H1 (cell line): ENCODE data around the gene NBPF3. TPM values are rescaled to one million over a fixed set of nuclear protein-coding genes. Genes with fewer than 3 reads are reported as not detected.

ENCODE experiments used
- CTCF ChIA-PET: fragments of 300-600 bp; sonication (Branson Sonifier 250); formaldehyde crosslinking; loops from one replicate; lab custom pipeline; 2021; ENCODE audit not compliant: partially characterized antibody; lab: Charles Lee
- POLR2A ChIA-PET: fragments of 300-600 bp; sonication (Branson Sonifier 250); formaldehyde crosslinking; loops from one replicate; lab custom pipeline; 2021; ENCODE audit warnings: inconsistent platforms; ENCODE audit not compliant: partially characterized antibody; lab: Charles Lee
- DNase-seq, 2 experiments: peaks; one replicate each; pipeline versions ENCODE4 v3.0.0 to v3.0.0-alpha.2; 2010 to 2022; ENCODE audit warnings: low spot score in 2 of 2, low read depth in 1 of 2, mixed read lengths in 1 of 2
- FAIRE-seq: peaks from 2 replicates; lab custom pipeline; 2011; peaks lifted over from hg19 to GRCh38; lab: Jason Lieb, UNC
- H2AFZ ChIP-seq: 2 replicates; pipeline ENCODE4 v1.8.1; 2012; ENCODE audit warnings: low read length, inconsistent platforms
- H2AK5ac ChIP-seq: 2 replicates; pipeline ENCODE4 v1.6.1; 2013; ENCODE audit warnings: low read depth, low read length
- H2BK120ac ChIP-seq: replicated peaks from 2 replicates; pipeline ENCODE3; 2013; ENCODE audit warnings: low read depth, low read length, inconsistent platforms
- H2BK12ac ChIP-seq: 2 replicates; pipeline ENCODE4 v1.6.1; 2013; ENCODE audit warnings: low read depth, low read length
- H2BK15ac ChIP-seq: 2 replicates; pipeline ENCODE4 v1.6.1; 2013; ENCODE audit warnings: low read length
- H2BK20ac ChIP-seq: 2 replicates; pipeline ENCODE4 v1.6.1; 2013; ENCODE audit warnings: low read length
- H2BK5ac ChIP-seq: 2 replicates; pipeline ENCODE4 v1.6.1; 2013; ENCODE audit warnings: low read depth, low read length
- H3K14ac ChIP-seq: 2 replicates; pipeline ENCODE4 v1.6.1; 2013; ENCODE audit warnings: inconsistent platforms; ENCODE audit not compliant: insufficient read length
- H3K18ac ChIP-seq: 2 replicates; pipeline ENCODE4 v1.6.1; 2013; ENCODE audit warnings: low read length; ENCODE audit errors: extremely low read depth
- H3K23ac ChIP-seq: 2 replicates; pipeline ENCODE4 v1.6.1; 2013; ENCODE audit warnings: inconsistent platforms; ENCODE audit not compliant: insufficient read length
- H3K23me2 ChIP-seq: 2 replicates; pipeline ENCODE4 v1.6.1; 2013; ENCODE audit warnings: low read depth, low read length
- H3K27ac ChIP-seq: 2 replicates; pipeline ENCODE4 v1.6.1; 2011; ENCODE audit warnings: low read depth, low read length, inconsistent platforms
- H3K27me3 ChIP-seq, 4 experiments: replicated peaks in 1 of 4; 1 replicate in 1 of 4; 2 replicates in 3 of 4; pipeline versions ENCODE4 v1.6.1 to v1.8.1; 2011 to 2013; ENCODE audit warnings: low read length in 3 of 4, mild to moderate bottlenecking in 3 of 4, inconsistent platforms in 2 of 4, mixed read lengths in 2 of 4, moderate library complexity in 1 of 4; ENCODE audit not compliant: control insufficient read depth in 3 of 4, insufficient read depth in 3 of 4; ENCODE audit errors: extremely low read depth in 1 of 4
- H3K36me3 ChIP-seq, 4 experiments: 2 replicates each; pipeline versions ENCODE4 v1.6.1 to v1.8.1; 2011 to 2013; ENCODE audit warnings: mild to moderate bottlenecking in 4 of 4, low read length in 3 of 4, moderate library complexity in 2 of 4, control low read depth in 1 of 4, inconsistent platforms in 1 of 4; ENCODE audit not compliant: insufficient read depth in 4 of 4, control insufficient read depth in 2 of 4
- H3K4ac ChIP-seq: replicated peaks from 2 replicates; pipeline ENCODE3; 2013; ENCODE audit warnings: low read length, low read depth, mixed read lengths, inconsistent platforms; ENCODE audit not compliant: insufficient read length
- H3K4me1 ChIP-seq, 4 experiments: replicated peaks in 1 of 4; 1 replicate in 1 of 4; 2 replicates in 3 of 4; pipeline versions ENCODE4 v1.6.1 to v1.8.1; 2011 to 2013; ENCODE audit warnings: low read length in 3 of 4, inconsistent platforms in 2 of 4, mixed read lengths in 1 of 4; ENCODE audit not compliant: insufficient read depth in 4 of 4, control insufficient read depth in 3 of 4
- H3K4me2 ChIP-seq, 2 experiments: 2 replicates each; pipeline versions ENCODE4 v1.6.1 to v1.8.1; 2011 to 2013; ENCODE audit warnings: low read depth in 2 of 2, low read length in 2 of 2, control low read depth in 1 of 2, inconsistent platforms in 1 of 2, mild to moderate bottlenecking in 1 of 2; ENCODE audit not compliant: insufficient read depth in 1 of 2
- H3K4me3 ChIP-seq, 4 experiments: fragments of 200-600, 300-600 bp in 1 of 4; sonication (generic), shearing (Covaris generic), sonication (Bioruptor Twin) in 1 of 4; 2 replicates each; pipeline versions ENCODE4 v1.5.1 to v1.8.1; 2011 to 2016; ENCODE audit warnings: low read length in 4 of 4, low read depth in 3 of 4, control low read depth in 2 of 4, inconsistent platforms in 2 of 4, mild to moderate bottlenecking in 2 of 4, mixed read lengths in 1 of 4, moderate library complexity in 1 of 4; ENCODE audit not compliant: insufficient read depth in 2 of 4; ENCODE audit errors: extremely low read depth in 1 of 4
- H3K56ac ChIP-seq: replicated peaks from 2 replicates; pipeline ENCODE3; 2013; ENCODE audit warnings: low read depth, mild to moderate bottlenecking, mixed read lengths, low read length, inconsistent platforms; ENCODE audit not compliant: insufficient read length
- H3K79me1 ChIP-seq: 2 replicates; pipeline ENCODE4 v1.6.1; 2013; ENCODE audit warnings: low read depth, low read length, control low read depth
- H3K79me2 ChIP-seq, 2 experiments: 2 replicates each; pipeline versions ENCODE4 v1.6.1 to v1.8.1; 2012 to 2013; ENCODE audit warnings: low read length in 2 of 2, mild to moderate bottlenecking in 2 of 2, inconsistent platforms in 1 of 2; ENCODE audit not compliant: insufficient read depth in 2 of 2, control insufficient read depth in 1 of 2
- H3K9ac ChIP-seq, 4 experiments: replicated peaks in 1 of 4; 1 replicate in 1 of 4; 2 replicates in 3 of 4; pipeline versions ENCODE4 v1.6.1 to v1.8.1; 2011 to 2013; ENCODE audit warnings: low read depth in 3 of 4, low read length in 3 of 4, control low read depth in 2 of 4, mild to moderate bottlenecking in 2 of 4, moderate library complexity in 2 of 4, inconsistent platforms in 1 of 4; ENCODE audit errors: extremely low read depth in 1 of 4
- H3K9me3 ChIP-seq, 2 experiments: 2 replicates each; pipeline versions ENCODE4 v1.6.1 to v1.8.1; 2012 to 2013; ENCODE audit warnings: mild to moderate bottlenecking in 2 of 2, moderate library complexity in 2 of 2, control low read depth in 1 of 2, inconsistent platforms in 1 of 2, low read depth in 1 of 2, low read length in 1 of 2, mixed read lengths in 1 of 2; ENCODE audit not compliant: insufficient read depth in 2 of 2
- H4K20me1 ChIP-seq, 2 experiments: replicated peaks in 1 of 2; 2 replicates each; pipeline versions ENCODE3 to v1.8.1; 2011 to 2013; ENCODE audit warnings: inconsistent platforms in 2 of 2, low read length in 2 of 2, mild to moderate bottlenecking in 1 of 2; ENCODE audit not compliant: insufficient read depth in 2 of 2, control insufficient read depth in 1 of 2
- H4K5ac ChIP-seq: 2 replicates; pipeline ENCODE4 v1.6.1; 2013; ENCODE audit warnings: low read length, low read depth, mixed read lengths, inconsistent platforms; ENCODE audit not compliant: insufficient read length
- H4K8ac ChIP-seq: 2 replicates; pipeline ENCODE4 v1.8.0; 2013; ENCODE audit warnings: mild to moderate bottlenecking, moderate library complexity, low read length, inconsistent platforms; ENCODE audit not compliant: insufficient read depth; ENCODE audit errors: extremely low read depth
- H4K91ac ChIP-seq: replicated peaks from 2 replicates; pipeline ENCODE3; 2013; ENCODE audit warnings: low read length, mixed read lengths, inconsistent platforms; ENCODE audit not compliant: insufficient read length
- HDAC2 ChIP-seq, 2 experiments: fragments of 300-600 bp in 1 of 2; sonication (generic) in 1 of 2; IDR thresholded peaks; 2 replicates each; pipeline ENCODE4 v1.6.1; 2011 to 2012; ENCODE audit warnings: low read depth in 2 of 2, low read length in 2 of 2, mild to moderate bottlenecking in 2 of 2, moderate library complexity in 2 of 2, borderline replicate concordance in 1 of 2, inconsistent platforms in 1 of 2
- KDM1A ChIP-seq: fragments of 200-600, 300-600 bp; sonication (generic); IDR thresholded peaks from 2 replicates; pipeline ENCODE4 v1.7.1; 2016; ENCODE audit warnings: mild to moderate bottlenecking, low read length, borderline replicate concordance
- WGBS, 2 experiments: shearing (Covaris generic) in 1 of 2; methylation state at CpG; one replicate each; pipeline versions ENCODE4 v1.1.6 to v1.1.7; 2013 to 2015; ENCODE audit warnings: low lambda C conversion rate in 2 of 2, mixed read lengths in 2 of 2, inconsistent platforms in 1 of 2, low coverage in 1 of 2, missing lambda C conversion rate in 1 of 2; ENCODE audit not compliant: insufficient replicate concordance in 2 of 2, insufficient coverage in 1 of 2, insufficient read length in 1 of 2; ENCODE audit errors: extremely low coverage in 1 of 2, missing lambda C conversion rate in 1 of 2; 5-methylcytosine and 5-hydroxymethylcytosine counted together
- polyA plus RNA-seq, 7 experiments: library from polyadenylated mRNA; depleted of rRNA in 3 of 7; stranded (reverse) in 5 of 7; unstranded in 2 of 7; fragments of >200 nt in 5 of 7; fragments of 200-250 nt in 2 of 7; gene quantifications; 1 replicate in 5 of 7; 2 replicates in 1 of 7; 4 replicates in 1 of 7; pipeline versions ENCODE4 v1.2.1 to v1.2.3, GENCODE V29; 2011 to 2013; ENCODE audit warnings: missing spikeins in 2 of 7, mixed read lengths in 2 of 7
- total RNA-seq: library from RNA; stranded (reverse); fragmentation: NEBNext Ultra II Directional; extraction: Animal tissue kit (Norgen Biotek cat#: 25700); gene quantifications from 2 replicates; pipeline ENCODE4 v1.2.1, GENCODE V29; 2021

Gene NBPF3
- total and polyA plus RNA-seq, 2 of the 8 experiments (the other 6 are each of a cell fraction or from before 2014, with no cell fraction given) = 3.8 to 4.3 TPM

GRCh38 chr1:21491488-21492355 lies 51.8 kb downstream of the NBPF3 start:
- Histone ChIP-seq H2BK20ac (no peak overlapping the region), H4K8ac (no peak overlapping the region), H2BK12ac (no peak overlapping the region), H2BK5ac (no peak overlapping the region), H3K4me1 (peaks cover 5 to 8% (median 7%) of the 10 kb centered on the region in 4 experiments; a peak in 5 of 7 replicates), H3K79me2 (no peaks in the 10 kb centered on the region), H3K4me3 (no peak overlapping the region), H4K5ac (no peak overlapping the region), H3K56ac (no peak overlapping the region), H2BK15ac (peak overlapping the region; percentile 6; the same call in 1 of the 2 replicates), H3K4ac (no peak overlapping the region), H3K9me3 (no peaks in the 10 kb centered on the region), H3K14ac (no peak overlapping the region)
- CTCF ChIA-PET = interaction anchor here (0.6 to 5.7 kb wide), 25 partner anchors 8 to 260 kb away, joined by 3 to 72 read pairs (median 4); partner anchors contain the start of gene ALPL
- no peak for DNase-seq
- TF ChIP-seq KDM1A (peak; percentile 43; the same call in 1 of the 2 replicates), HDAC2 (IDR thresholded peaks at IDR 0.05; ENCODE audit: borderline replicate concordance in 1 of 2, low read depth in 2 of 2, low read length in 2 of 2) (no peak)
- TF ChIP-seq, all 59 proteins: peak for 1
- Histone ChIP-seq H3K27ac (no peak overlapping the region), H3K27me3 (no peaks in the 10 kb centered on the region; a peak in 1 of 7 replicates), H3K18ac (no peak overlapping the region), H4K91ac (no peak overlapping the region), H3K79me1 (no peaks in the 10 kb centered on the region), H4K20me1 (no peaks in the 10 kb centered on the region), H2AK5ac (no peak overlapping the region), H3K23me2 (no peaks in the 10 kb centered on the region; the same call in 1 of the 2 replicates), H3K36me3 (no peaks in the 10 kb centered on the region), H2BK120ac (no peak overlapping the region), H3K23ac (no peak overlapping the region), H3K9ac (no peak overlapping the region), H3K4me2 (peak overlapping the region in 1 of 2 experiments; percentile 30; a peak in 1 of 4 replicates), H2AFZ (0 out of 2 replicates have a peak overlapping the region, but pooled peaks have one; percentile 27)
- FAIRE-seq = no peak
- POLR2A ChIA-PET = interaction anchor here (0.7 kb wide), 1 partner anchor 222 kb away, joined by 3 read pairs; no protein-coding TSS in a partner anchor
- WGBS, 2 experiments = 75% methylated on average over 8 of the region's 8 CpGs; no CpG with 5 or more reads in 1 of the 2 experiments
